IMR-90 (cell line): ENCODE results near the gene IL17B. TPM values are rescaled to one million over a fixed set of nuclear protein-coding genes. Genes with fewer than 3 reads are reported as not detected.
A peak's percentile ranks its signal among the peaks of the same experiment; 100 is the strongest.

Source experiments
- ATAC-seq: fragments of 200-7000 bp; cut with Tn5 transposase; 2 replicates; pipeline ENCODE4 v1.9.1; 2020; ENCODE audit warnings: low read depth, mild to moderate bottlenecking, moderate library complexity
- BruUV-seq: library from RNA; stranded (reverse); fragments of 400-500 nt; replicated peaks from 2 replicates; lab custom pipeline; 2021; lab: Mats Ljungman, UMichigan
- CTCF ChIA-PET: fragments of 300-600 bp; formaldehyde crosslinking; extraction: SDS; loops from one replicate; lab custom pipeline; 2021; ENCODE audit warnings: antibody characterized with exemption; lab: Yijun Ruan, JAX
- POLR2A ChIA-PET: fragments of 300-600 bp; sonication (Branson Sonifier 250); formaldehyde crosslinking; loops from one replicate; lab custom pipeline; 2022; ENCODE audit warnings: antibody characterized with exemption; ENCODE audit not compliant: unreplicated experiment; lab: Charles Lee
- DNase-seq: peaks from one replicate; pipeline ENCODE4 v3.0.0; 2013
- H2AFZ ChIP-seq: replicated peaks from 2 replicates; pipeline ENCODE3; 2013; ENCODE audit warnings: low read length, mild to moderate bottlenecking; ENCODE audit not compliant: poor library complexity
- H2AK5ac ChIP-seq: 2 replicates; pipeline ENCODE4 v1.6.1; 2013; ENCODE audit warnings: low read depth, low read length, inconsistent platforms
- H2AK9ac ChIP-seq: replicated peaks from 2 replicates; pipeline ENCODE3; 2013; ENCODE audit warnings: mild to moderate bottlenecking, low read depth, low read length, moderate library complexity; ENCODE audit not compliant: poor library complexity
- H2BK120ac ChIP-seq: 2 replicates; pipeline ENCODE4 v1.6.1; 2013; ENCODE audit warnings: low read depth, low read length, inconsistent platforms
- H2BK15ac ChIP-seq: 3 replicates; pipeline ENCODE4 v1.6.1; 2013; ENCODE audit warnings: low read depth, low read length, inconsistent platforms
- H2BK20ac ChIP-seq: 2 replicates; pipeline ENCODE4 v1.6.1; 2013; ENCODE audit warnings: low read depth, mild to moderate bottlenecking, inconsistent platforms, low read length, moderate library complexity
- H2BK5ac ChIP-seq: 2 replicates; pipeline ENCODE4 v1.6.1; 2013; ENCODE audit warnings: mild to moderate bottlenecking, low read depth, low read length, inconsistent platforms; ENCODE audit not compliant: poor library complexity, severe bottlenecking
- H3K14ac ChIP-seq: replicated peaks from 2 replicates; pipeline ENCODE4 v1.6.1; 2013; ENCODE audit warnings: low read depth, low read length, inconsistent platforms
- H3K18ac ChIP-seq: 2 replicates; pipeline ENCODE4 v1.6.1; 2013; ENCODE audit warnings: low read depth, low read length, control low read depth
- H3K23ac ChIP-seq: 2 replicates; pipeline ENCODE4 v1.6.1; 2013; ENCODE audit warnings: low read depth, low read length, inconsistent platforms
- H3K27ac ChIP-seq: 2 replicates; pipeline ENCODE4 v1.5.1; 2013; ENCODE audit warnings: mild to moderate bottlenecking, control low read depth, low read length; ENCODE audit not compliant: insufficient read depth
- H3K27me3 ChIP-seq: 2 replicates; pipeline ENCODE4 v1.6.1; 2013; ENCODE audit warnings: low read length; ENCODE audit not compliant: control insufficient read depth, insufficient read depth
- H3K36me3 ChIP-seq: 2 replicates; pipeline ENCODE4 v1.6.1; 2013; ENCODE audit warnings: low read length, mixed read lengths; ENCODE audit not compliant: control insufficient read depth, insufficient read depth
- H3K4ac ChIP-seq: 2 replicates; pipeline ENCODE4 v1.6.1; 2013; ENCODE audit warnings: low read depth, low read length, inconsistent platforms
- H3K4me1 ChIP-seq: 2 replicates; pipeline ENCODE4 v1.6.1; 2013; ENCODE audit warnings: low read length, mixed read lengths; ENCODE audit not compliant: control insufficient read depth, insufficient read depth
- H3K4me2 ChIP-seq: 2 replicates; pipeline ENCODE4 v1.6.1; 2013; ENCODE audit warnings: low read depth, mild to moderate bottlenecking, control low read depth, low read length, moderate library complexity
- H3K4me3 ChIP-seq: 2 replicates; pipeline ENCODE4 v1.5.1; 2013; ENCODE audit warnings: low read depth, mild to moderate bottlenecking, control low read depth, low read length, moderate library complexity; ENCODE audit not compliant: insufficient read depth
- H3K56ac ChIP-seq: 2 replicates; pipeline ENCODE4 v1.6.1; 2013; ENCODE audit warnings: low read length, inconsistent platforms; ENCODE audit not compliant: insufficient read depth; ENCODE audit errors: extremely low read depth
- H3K79me1 ChIP-seq, 2 experiments: 2 replicates each; pipeline ENCODE4 v1.6.1; 2013; ENCODE audit warnings: low read length in 2 of 2, inconsistent platforms in 1 of 2, low read depth in 1 of 2
- H3K9ac ChIP-seq: 2 replicates; pipeline ENCODE4 v1.6.1; 2013; ENCODE audit warnings: low read depth, low read length, control low read depth
- H3K9me1 ChIP-seq: 2 replicates; pipeline ENCODE4 v1.6.1; 2013; ENCODE audit warnings: low read length, inconsistent platforms; ENCODE audit not compliant: insufficient read depth
- H3K9me3 ChIP-seq: 2 replicates; pipeline ENCODE4 v1.6.1; 2013; ENCODE audit warnings: low read length; ENCODE audit not compliant: control insufficient read depth, insufficient read depth
- H4K20me1 ChIP-seq: 2 replicates; pipeline ENCODE4 v1.6.1; 2013; ENCODE audit warnings: low read length, inconsistent platforms; ENCODE audit not compliant: insufficient read depth
- H4K5ac ChIP-seq: 2 replicates; pipeline ENCODE4 v1.6.1; 2013; ENCODE audit warnings: mild to moderate bottlenecking, low read depth, low read length, control low read depth
- H4K8ac ChIP-seq, 2 experiments: 2 replicates each; pipeline ENCODE4 v1.6.1; 2013; ENCODE audit warnings: low read depth in 2 of 2, low read length in 2 of 2, control low read depth in 1 of 2, inconsistent platforms in 1 of 2
- H4K91ac ChIP-seq: 2 replicates; pipeline ENCODE4 v1.6.1; 2013; ENCODE audit warnings: low read depth, low read length, inconsistent platforms; ENCODE audit not compliant: insufficient read depth
- CHD1 ChIP-seq: IDR thresholded peaks from 2 replicates; pipeline ENCODE4 v1.6.1; 2012; ENCODE audit warnings: low read depth, low read length, improper control_type of control experiment
- CTCF ChIP-seq: conservative IDR thresholded peaks from 2 replicates; pipeline ENCODE4 v1.5.1; 2012; ENCODE audit warnings: mild to moderate bottlenecking, low read depth, low read length, improper control_type of control experiment
- FOS ChIP-seq: fragments of 150-350 bp; IDR thresholded peaks from 2 replicates; pipeline ENCODE4 v1.6.1; 2016; ENCODE audit warnings: low read depth, low read length
- MAZ ChIP-seq: IDR thresholded peaks from 2 replicates; pipeline ENCODE4 v1.6.1; 2012; ENCODE audit warnings: low read depth, mild to moderate bottlenecking, low read length, improper control_type of control experiment, moderate library complexity, borderline replicate concordance
- MXI1 ChIP-seq: IDR thresholded peaks from 2 replicates; pipeline ENCODE4 v1.6.1; 2012; ENCODE audit warnings: low read depth, mild to moderate bottlenecking, low read length, moderate library complexity, borderline replicate concordance
- NFE2L2 ChIP-seq: fragments of 150-350 bp; IDR thresholded peaks from 2 replicates; pipeline ENCODE4 v1.6.1; 2016; ENCODE audit warnings: low read depth, mild to moderate bottlenecking, low read length
- POLR2A ChIP-seq: IDR thresholded peaks from 2 replicates; pipeline ENCODE4 v1.6.1; 2012; ENCODE audit warnings: mild to moderate bottlenecking, low read depth, low read length
- RAD21 ChIP-seq: IDR thresholded peaks from 2 replicates; pipeline ENCODE4 v1.6.1; 2012; ENCODE audit warnings: low read length, improper control_type of control experiment
- RCOR1 ChIP-seq: IDR thresholded peaks from 2 replicates; pipeline ENCODE4 v1.6.1; 2012; ENCODE audit warnings: mild to moderate bottlenecking, low read length, improper control_type of control experiment; ENCODE audit not compliant: insufficient replicate concordance
- RFX5 ChIP-seq: IDR thresholded peaks from 2 replicates; pipeline ENCODE4 v1.8.0; 2012; ENCODE audit warnings: low read depth, mild to moderate bottlenecking, low read length, moderate library complexity
- SMC3 ChIP-seq: fragments of 150-350 bp; IDR thresholded peaks from 2 replicates; pipeline ENCODE4 v1.6.1; 2016; ENCODE audit warnings: low read depth, mild to moderate bottlenecking, antibody characterized with exemption, low read length, moderate library complexity
- WGBS, 2 experiments: methylation state at CpG; one replicate each; pipeline versions ENCODE4 v1.1.5 to v1.1.7; 2013; ENCODE audit warnings: missing lambda C conversion rate in 2 of 2; ENCODE audit not compliant: insufficient read length in 1 of 2; ENCODE audit errors: extremely low coverage in 2 of 2; 5-methylcytosine and 5-hydroxymethylcytosine counted together
- dilution Hi-C: fragments of 300-500 bp; cut with HindIII; formaldehyde crosslinking; loops from one replicate; pipeline ENCODE4 v1.14.3; 2018; ENCODE audit warnings: low sequenced_read_pairs; ENCODE audit not compliant: unreplicated experiment
- in situ Hi-C: fragments of 300-500 bp; cut with MboI; formaldehyde crosslinking; loops from 3 replicates; pipeline ENCODE4 v1.14.3; 2019; ENCODE audit warnings: low sequenced_read_pairs, inconsistent platforms, mixed read lengths
- intact Hi-C: fragments of 100-400 bp; cut with micrococcal nuclease; formaldehyde crosslinking; loops from 2 replicates; pipeline ENCODE4 v1.10.0; 2022
- polyA plus RNA-seq, 3 experiments: library from polyadenylated mRNA; depleted of rRNA; stranded (reverse); fragments of >200 nt; gene quantifications; 2 replicates each; pipeline ENCODE4 v1.2.3, GENCODE V29; 2012; ENCODE audit warnings: low replicate concordance in 1 of 3
- total RNA-seq: library from RNA; depleted of rRNA; stranded (reverse); fragments of >200 nt; gene quantifications from 2 replicates; pipeline ENCODE4 v1.2.3, GENCODE V29; 2012
- TF ChIP-seq, protein P1 (sequence below): fragments of 150-350 bp; IDR thresholded peaks from 2 replicates; pipeline ENCODE4 v1.6.1; 2016; ENCODE audit warnings: low read depth, mild to moderate bottlenecking, low read length, moderate library complexity, borderline replicate concordance

IL17B gene
- total and polyA plus RNA-seq, 2 of the 4 experiments (the other 2 are of a cell fraction): 0.31 TPM; not detected in 1

DNA sequence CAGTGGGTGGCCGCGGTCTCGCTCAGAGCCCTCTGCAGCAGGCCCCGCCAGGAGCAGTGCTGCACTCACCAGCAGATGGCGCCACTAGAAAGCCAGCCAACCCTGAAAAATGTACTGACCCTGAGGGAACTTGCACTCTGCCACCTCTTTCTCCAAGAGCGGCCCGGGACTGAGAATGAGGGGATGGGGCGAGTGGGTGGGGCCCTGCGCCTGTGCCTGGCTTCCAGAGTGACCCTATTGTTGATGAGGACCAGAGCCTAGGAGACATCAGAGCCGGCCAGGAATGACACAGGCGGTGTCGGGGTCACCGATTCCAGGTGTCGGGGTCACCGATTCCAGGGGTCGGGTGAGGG is 2.9 kb upstream of the IL17B start:
- TF ChIP-seq RAD21 (peak; percentile 90), MXI1 (no peak), NFE2L2 (no peak), CTCF (peak; percentile 92), FOS (no peak), POLR2A (no peak), MAZ (peak; percentile 87), RCOR1 (no peak), CHD1 (no peak), RFX5 (no peak), SMC3 (peak; percentile 98)
- TF ChIP-seq, protein P1, sequence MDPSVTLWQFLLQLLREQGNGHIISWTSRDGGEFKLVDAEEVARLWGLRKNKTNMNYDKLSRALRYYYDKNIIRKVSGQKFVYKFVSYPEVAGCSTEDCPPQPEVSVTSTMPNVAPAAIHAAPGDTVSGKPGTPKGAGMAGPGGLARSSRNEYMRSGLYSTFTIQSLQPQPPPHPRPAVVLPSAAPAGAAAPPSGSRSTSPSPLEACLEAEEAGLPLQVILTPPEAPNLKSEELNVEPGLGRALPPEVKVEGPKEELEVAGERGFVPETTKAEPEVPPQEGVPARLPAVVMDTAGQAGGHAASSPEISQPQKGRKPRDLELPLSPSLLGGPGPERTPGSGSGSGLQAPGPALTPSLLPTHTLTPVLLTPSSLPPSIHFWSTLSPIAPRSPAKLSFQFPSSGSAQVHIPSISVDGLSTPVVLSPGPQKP: no peak
- Histone ChIP-seq H2BK20ac (no peak overlapping the region; the same call in 1 of the 2 replicates), H3K14ac (no peak overlapping the region), H2BK5ac (no peak overlapping the region), H2AK9ac (peak overlapping the region; percentile 65), H2AFZ (peak overlapping the region; percentile 58), H4K91ac (peak overlapping the region; percentile 87; the same call in 1 of the 2 replicates), H3K27ac (peak overlapping the region; percentile 50; the same call in 1 of the 2 replicates), H4K5ac (peak overlapping the region; percentile 86; the same call in 1 of the 2 replicates), H3K9me3 (no peaks in the 10 kb centered on the region), H3K4me1 (peaks cover 22% of the 10 kb centered on the region), H3K36me3 (no peaks in the 10 kb centered on the region), H3K9ac (0 out of 2 replicates have a peak overlapping the region, but pooled peaks have one; percentile 43), H4K20me1 (no peaks in the 10 kb centered on the region), H2BK120ac (peak overlapping the region; percentile 74; the same call in 1 of the 2 replicates), H3K27me3 (no peaks in the 10 kb centered on the region), H3K4me2 (no peak overlapping the region), H3K23ac (no peak overlapping the region), H4K8ac (peak overlapping the region; percentile 55 to 86; a peak in 2 of 4 replicates), H3K4me3 (no peak overlapping the region), H3K56ac (no peak overlapping the region), H3K9me1 (0 out of 2 replicates have a peak, but pooled peaks cover 2% of the 10 kb centered on the region), H2BK15ac (peak overlapping the region; percentile 48; the same call in 2 of the 3 replicates), H2AK5ac (peak overlapping the region; percentile 71; the same call in 1 of the 2 replicates), H3K18ac (no peak overlapping the region), H3K79me1 (peaks cover 2 to 5% of the 10 kb centered on the region in 2 experiments; a peak in 1 of 4 replicates), H3K4ac (peak overlapping the region; percentile 85; the same call in 1 of the 2 replicates)
- dilution Hi-C loops (no loop called here), in situ Hi-C loops (no loop called here), intact Hi-C loops (loop anchor here (1.0 to 2.0 kb wide), 4 partner anchors 26 to 237 kb away; no protein-coding TSS in a partner anchor)
- ChIA-PET POLR2A (no interaction called here), CTCF (interaction anchor here (0.6 to 3.2 kb wide), 10 partner anchors 14 to 183 kb away, joined by 3 to 19 read pairs (median 3); no protein-coding TSS in a partner anchor)
- WGBS, 2 experiments: no CpG with 5 or more reads among the region's 16 CpGs
- BruUV-seq: no TSS peak
- peak; percentile 93 for ATAC-seq
- peak; percentile 66 for DNase-seq
